MM.1S (cell line): ENCODE results near the gene ASTE1.

ENCODE experiments used
- DNase-seq: peaks from one replicate; pipeline ENCODE4 v3.0.0-alpha.2; 2015
- H2AFZ ChIP-seq: fragments of 300-600 bp; sonication (generic); 2 replicates; pipeline ENCODE4 v1.6.0; 2016; ENCODE audit warnings: antibody characterized with exemption, low read length
- H3F3A ChIP-seq: fragments of 300-600 bp; sonication (generic); 2 replicates; pipeline ENCODE4 v1.6.1; 2016; ENCODE audit warnings: mild to moderate bottlenecking, antibody characterized with exemption, low read length, moderate library complexity, mixed read lengths; ENCODE audit not compliant: insufficient read depth
- H3K27ac ChIP-seq: fragments of 300-600 bp; sonication (generic); 2 replicates; pipeline ENCODE4 v1.5.1; 2016; ENCODE audit warnings: mild to moderate bottlenecking, low read length
- H3K27me3 ChIP-seq: fragments of 300-600 bp; sonication (generic); replicated peaks from 2 replicates; pipeline ENCODE4 v1.6.0; 2016; ENCODE audit warnings: low read length; ENCODE audit not compliant: insufficient read depth
- H3K36me3 ChIP-seq: fragments of 300-600 bp; sonication (generic); replicated peaks from 2 replicates; pipeline ENCODE4 v1.6.1; 2016; ENCODE audit warnings: mild to moderate bottlenecking, low read length, mixed read lengths; ENCODE audit not compliant: insufficient read depth
- H3K4me1 ChIP-seq: fragments of 300-600 bp; sonication (generic); 2 replicates; pipeline ENCODE4 v1.6.1; 2016; ENCODE audit warnings: low read length, mixed read lengths
- H3K4me2 ChIP-seq: fragments of 300-600 bp; sonication (generic); 2 replicates; pipeline ENCODE4 v1.6.0; 2016; ENCODE audit warnings: low read depth, low read length
- H3K4me3 ChIP-seq: fragments of 300-600 bp; sonication (generic); 2 replicates; pipeline ENCODE4 v1.5.1; 2016; ENCODE audit warnings: low read length, mixed read lengths
- H3K79me2 ChIP-seq: fragments of 300-600 bp; sonication (generic); 2 replicates; pipeline ENCODE4 v1.6.1; 2016; ENCODE audit warnings: mixed run types, low read length, mixed read lengths
- H3K9ac ChIP-seq: fragments of 300-600 bp; sonication (generic); 2 replicates; pipeline ENCODE4 v1.6.1; 2016; ENCODE audit warnings: low read length, mixed read lengths
- H3K9me2 ChIP-seq: fragments of 300-600 bp; sonication (generic); replicated peaks from 2 replicates; pipeline ENCODE4 v1.6.1; 2016; ENCODE audit warnings: mild to moderate bottlenecking, low read length, mixed read lengths; ENCODE audit not compliant: insufficient read depth
- H3K9me3 ChIP-seq: fragments of 300-600 bp; sonication (generic); replicated peaks from 2 replicates; pipeline ENCODE4 v1.6.1; 2016; ENCODE audit warnings: mild to moderate bottlenecking, low read length, mixed read lengths; ENCODE audit not compliant: insufficient read depth
- H4K20me1 ChIP-seq: fragments of 300-600 bp; sonication (generic); 2 replicates; pipeline ENCODE4 v1.6.1; 2016; ENCODE audit warnings: mild to moderate bottlenecking, low read length, moderate library complexity, mixed read lengths; ENCODE audit not compliant: insufficient read depth
- EZH2 ChIP-seq: fragments of 300-600 bp; sonication (generic); optimal IDR thresholded peaks from 2 replicates; pipeline ENCODE3; 2017; ENCODE audit warnings: low read depth, mild to moderate bottlenecking, antibody characterized with exemption, low read length, mixed read lengths
- EZH2phosphoT487 ChIP-seq: fragments of 300-600 bp; sonication (generic); IDR thresholded peaks from 2 replicates; pipeline ENCODE4 v1.6.1; 2018; ENCODE audit warnings: antibody characterized with exemption, low read length
- TF ChIP-seq, protein P1 (sequence below): fragments of 300-600 bp; sonication (generic); IDR thresholded peaks from 2 replicates; pipeline ENCODE4 v1.5.1; 2016; ENCODE audit warnings: antibody characterized with exemption, low read length, mixed read lengths

Gene ASTE1

GRCh38 chr3:131008326-131008725, 18.3 kb downstream of the ASTE1 start:
- Histone ChIP-seq H3F3A (no peaks in the 10 kb centered on the region), H3K79me2 (no peaks in the 10 kb centered on the region), H3K9me3 (no peaks in the 10 kb centered on the region), H3K9me2 (no peaks in the 10 kb centered on the region), H3K27ac (no peak overlapping the region), H3K27me3 (no peaks in the 10 kb centered on the region), H3K4me3 (no peak overlapping the region), H3K4me1 (peaks cover 4% of the 10 kb centered on the region; the same call in 1 of the 2 replicates), H4K20me1 (no peaks in the 10 kb centered on the region), H3K9ac (no peak overlapping the region), H3K4me2 (no peak overlapping the region), H2AFZ (no peak overlapping the region), H3K36me3 (no peaks in the 10 kb centered on the region)
- DNase-seq: no peak
- TF ChIP-seq EZH2phosphoT487 (no peak), EZH2 (no peak)

GRCh38 chr3:131007782-131008181, 18.8 kb downstream of the ASTE1 start:
- Histone ChIP-seq H3K9me2 (no peaks in the 10 kb centered on the region), H3K4me1 (peaks cover 9% of the 10 kb centered on the region; the same call in 1 of the 2 replicates), H3K36me3 (no peaks in the 10 kb centered on the region), H3K9ac (no peak overlapping the region), H3K4me3 (no peak overlapping the region), H3K27me3 (no peaks in the 10 kb centered on the region), H3K79me2 (no peaks in the 10 kb centered on the region), H3F3A (no peaks in the 10 kb centered on the region), H2AFZ (no peak overlapping the region), H3K27ac (no peak overlapping the region), H3K9me3 (no peaks in the 10 kb centered on the region), H4K20me1 (no peaks in the 10 kb centered on the region), H3K4me2 (no peak overlapping the region)
- no peak for DNase-seq
- TF ChIP-seq EZH2phosphoT487 (no peak), EZH2 (no peak)
- TF ChIP-seq, protein P1, sequence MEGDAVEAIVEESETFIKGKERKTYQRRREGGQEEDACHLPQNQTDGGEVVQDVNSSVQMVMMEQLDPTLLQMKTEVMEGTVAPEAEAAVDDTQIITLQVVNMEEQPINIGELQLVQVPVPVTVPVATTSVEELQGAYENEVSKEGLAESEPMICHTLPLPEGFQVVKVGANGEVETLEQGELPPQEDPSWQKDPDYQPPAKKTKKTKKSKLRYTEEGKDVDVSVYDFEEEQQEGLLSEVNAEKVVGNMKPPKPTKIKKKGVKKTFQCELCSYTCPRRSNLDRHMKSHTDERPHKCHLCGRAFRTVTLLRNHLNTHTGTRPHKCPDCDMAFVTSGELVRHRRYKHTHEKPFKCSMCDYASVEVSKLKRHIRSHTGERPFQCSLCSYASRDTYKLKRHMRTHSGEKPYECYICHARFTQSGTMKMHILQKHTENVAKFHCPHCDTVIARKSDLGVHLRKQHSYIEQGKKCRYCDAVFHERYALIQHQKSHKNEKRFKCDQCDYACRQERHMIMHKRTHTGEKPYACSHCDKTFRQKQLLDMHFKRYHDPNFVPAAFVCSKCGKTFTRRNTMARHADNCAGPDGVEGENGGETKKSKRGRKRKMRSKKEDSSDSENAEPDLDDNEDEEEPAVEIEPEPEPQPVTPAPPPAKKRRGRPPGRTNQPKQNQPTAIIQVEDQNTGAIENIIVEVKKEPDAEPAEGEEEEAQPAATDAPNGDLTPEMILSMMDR: no peak

- DNase-seq: no peak
- no peaks in the 10 kb centered on the region for H3K79me2 ChIP-seq
- H3K4me2 ChIP-seq: no peak overlapping the region
- no peak overlapping the region for H2AFZ ChIP-seq
- H3K27ac ChIP-seq: no peak overlapping the region
- H3K27me3 ChIP-seq: no peaks in the 10 kb centered on the region
- H3K4me1 ChIP-seq: peaks cover 10% of the 10 kb centered on the region; the same call in 1 of the 2 replicates
- H3F3A ChIP-seq: no peaks in the 10 kb centered on the region
- no peaks in the 10 kb centered on the region for H3K9me2 ChIP-seq
- H3K4me3 ChIP-seq: no peak overlapping the region
- H3K36me3 ChIP-seq: no peaks in the 10 kb centered on the region
- no peaks in the 10 kb centered on the region for H4K20me1 ChIP-seq
- no peaks in the 10 kb centered on the region for H3K9me3 ChIP-seq
- no peak overlapping the region for H3K9ac ChIP-seq
- TF ChIP-seq EZH2phosphoT487 (no peak), EZH2 (no peak)
These were observed 19.4 kb downstream of the ASTE1 start for GRCh38 chr3:131007256-131007655.

GRCh38 chr3:131004603-131005002, 22.0 kb downstream of the ASTE1 start:
- Histone ChIP-seq H2AFZ (no peak overlapping the region), H3K9ac (no peak overlapping the region), H3K9me2 (no peaks in the 10 kb centered on the region), H3K27me3 (no peaks in the 10 kb centered on the region), H3K27ac (no peak overlapping the region), H3K4me1 (peaks cover 10% of the 10 kb centered on the region; the same call in 1 of the 2 replicates), H3K36me3 (no peaks in the 10 kb centered on the region), H3K9me3 (no peaks in the 10 kb centered on the region), H3K79me2 (no peaks in the 10 kb centered on the region), H3K4me2 (no peak overlapping the region), H3K4me3 (no peak overlapping the region), H3F3A (no peaks in the 10 kb centered on the region), H4K20me1 (no peaks in the 10 kb centered on the region)
- TF ChIP-seq EZH2 (no peak), EZH2phosphoT487 (no peak)
- TF ChIP-seq, protein P1: no peak
- DNase-seq: no peak
